Liver (tissue), 9 donors: ENCODE results near the gene TMPRSS5. TPM values are rescaled to one million over a fixed set of nuclear protein-coding genes. Genes with fewer than 3 reads are reported as not detected.

Source experiments
- DNase-seq: peaks from one replicate; pipeline ENCODE4 v3.0.0-alpha.2; 2017; ENCODE audit warnings: low spot score
- H3K27ac ChIP-seq, 2 donors: one replicate each; pipeline ENCODE4 v1.7.0; 2013; ENCODE audit warnings: inconsistent platforms in 2 of 2, low read length in 2 of 2, control low read depth in 1 of 2, low read depth in 1 of 2, mild to moderate bottlenecking in 1 of 2
- H3K27me3 ChIP-seq, 4 donors: one replicate each; pipeline versions ENCODE4 v1.6.1 to v1.7.0; 2013; ENCODE audit warnings: low read length in 3 of 4, inconsistent platforms in 1 of 4, mild to moderate bottlenecking in 1 of 4, moderate library complexity in 1 of 4; ENCODE audit not compliant: control insufficient read depth in 4 of 4, insufficient read depth in 4 of 4
- H3K36me3 ChIP-seq, 4 donors: one replicate each; pipeline versions ENCODE4 v1.6.1 to v1.7.0; 2013; ENCODE audit warnings: low read length in 3 of 4, mild to moderate bottlenecking in 3 of 4, low read depth in 1 of 4, moderate library complexity in 1 of 4; ENCODE audit not compliant: control insufficient read depth in 4 of 4, insufficient read depth in 3 of 4
- H3K4me1 ChIP-seq, 4 donors: one replicate each; pipeline versions ENCODE4 v1.6.1 to v1.7.0; 2013; ENCODE audit warnings: low read length in 3 of 4, mild to moderate bottlenecking in 3 of 4, moderate library complexity in 1 of 4; ENCODE audit not compliant: control insufficient read depth in 4 of 4, insufficient read depth in 4 of 4
- H3K4me3 ChIP-seq, 3 donors: one replicate each; pipeline versions ENCODE4 v1.6.1 to v1.7.0; 2013; ENCODE audit warnings: low read length in 3 of 3, control low read depth in 1 of 3, low read depth in 1 of 3, mild to moderate bottlenecking in 1 of 3
- H3K9ac ChIP-seq, 2 donors: one replicate each; pipeline ENCODE4 v1.7.0; 2013; ENCODE audit warnings: low read length in 2 of 2, mild to moderate bottlenecking in 2 of 2, moderate library complexity in 2 of 2, control low read depth in 1 of 2, low read depth in 1 of 2
- H3K9me3 ChIP-seq, 4 donors: one replicate each; pipeline versions ENCODE4 v1.6.1 to v1.7.0; 2013; ENCODE audit warnings: low read length in 3 of 4; ENCODE audit not compliant: control insufficient read depth in 4 of 4
- ATF3 ChIP-seq: IDR thresholded peaks from 2 replicates; pipeline ENCODE4 v1.6.1; 2016; ENCODE audit warnings: antibody characterized with exemption
- CTCF ChIP-seq: fragments of 150-350 bp; IDR thresholded peaks from 2 replicates; pipeline ENCODE4 v1.5.1; 2017; ENCODE audit warnings: improper control_type of control experiment, low read depth, low read length; ENCODE audit not compliant: missing input control
- EGR1 ChIP-seq, 2 donors: IDR thresholded peaks; 2 replicates each; pipeline ENCODE4 v1.6.1; 2016 to 2018; ENCODE audit warnings: antibody characterized with exemption in 2 of 2, low read depth in 2 of 2
- FOXA1 ChIP-seq: IDR thresholded peaks from 2 replicates; pipeline ENCODE4 v1.6.1; 2016; ENCODE audit warnings: antibody characterized with exemption
- FOXA2 ChIP-seq: IDR thresholded peaks from 2 replicates; pipeline ENCODE4 v1.6.1; 2016; ENCODE audit warnings: antibody characterized with exemption
- GABPA ChIP-seq, 2 donors: IDR thresholded peaks in 1 of 2; conservative IDR thresholded peaks in 1 of 2; 2 replicates each; pipeline ENCODE4 v1.6.1; 2016; ENCODE audit warnings: antibody characterized with exemption in 2 of 2, mild to moderate bottlenecking in 1 of 2, moderate library complexity in 1 of 2
- HNF4A ChIP-seq, 2 donors: conservative IDR thresholded peaks; 2 replicates each; pipeline ENCODE4 v1.6.1; 2016; ENCODE audit warnings: antibody characterized with exemption in 2 of 2, mild to moderate bottlenecking in 2 of 2
- HNF4G ChIP-seq: IDR thresholded peaks from 2 replicates; pipeline ENCODE4 v1.6.1; 2016; ENCODE audit warnings: antibody characterized with exemption
- JUND ChIP-seq, 2 donors: IDR thresholded peaks; 2 replicates each; pipeline ENCODE4 v1.6.1; 2016; ENCODE audit warnings: antibody characterized with exemption in 2 of 2
- MAX ChIP-seq: IDR thresholded peaks from 2 replicates; pipeline ENCODE4 v1.6.1; 2016; ENCODE audit warnings: antibody characterized with exemption
- NR2F2 ChIP-seq: IDR thresholded peaks from 2 replicates; pipeline ENCODE4 v1.6.1; 2016; ENCODE audit warnings: antibody characterized with exemption
- RAD21 ChIP-seq, 2 donors: IDR thresholded peaks; 2 replicates each; pipeline ENCODE4 v1.6.1; 2016; ENCODE audit warnings: antibody characterized with exemption in 2 of 2, mild to moderate bottlenecking in 2 of 2
- RXRA ChIP-seq, 2 donors: IDR thresholded peaks; 2 replicates each; pipeline ENCODE4 v1.6.1; 2017 to 2018; ENCODE audit warnings: antibody characterized with exemption in 2 of 2, mild to moderate bottlenecking in 1 of 2
- SP1 ChIP-seq: IDR thresholded peaks from 2 replicates; pipeline ENCODE4 v1.6.1; 2018; ENCODE audit warnings: antibody characterized with exemption, mild to moderate bottlenecking
- TAF1 ChIP-seq: conservative IDR thresholded peaks from 2 replicates; pipeline ENCODE4 v1.6.1; 2016; ENCODE audit warnings: antibody characterized with exemption, mild to moderate bottlenecking
- YY1 ChIP-seq: IDR thresholded peaks from 2 replicates; pipeline ENCODE4 v1.6.1; 2016; ENCODE audit warnings: antibody characterized with exemption, mild to moderate bottlenecking
- ZBTB33 ChIP-seq: IDR thresholded peaks from 2 replicates; pipeline ENCODE4 v1.6.1; 2016; ENCODE audit warnings: antibody characterized with exemption
- WGBS: extraction: QIAGEN DNeasy Blood & Tissue Kit; methylation state at CpG from one replicate; pipeline ENCODE4 v1.1.7; 2013; 5-methylcytosine and 5-hydroxymethylcytosine counted together
- polyA plus RNA-seq, 2 donors: library from polyadenylated mRNA; stranded (reverse) in 1 of 2; unstranded in 1 of 2; fragments of 200-250 nt in 1 of 2; fragments of >200 nt in 1 of 2; fragmentation: Nextera tagmentation in 1 of 2; extraction: Ambion mirVana in 1 of 2; gene quantifications; one replicate each; pipeline versions ENCODE4 v1.2.1 to v1.2.3, GENCODE V29; 2013 to 2015
- total RNA-seq, 2 donors: library from RNA; depleted of rRNA; stranded (reverse); fragments of >200 nt; gene quantifications; one replicate each; pipeline ENCODE4 v1.2.3, GENCODE V29; 2014
- donor health status: healthy.
- donor health status: healthy.
- donor health status: healthy.
- donor health status: healthy.
- donor health status: healthy.

Gene TMPRSS5
- total and polyA plus RNA-seq, 4 donors: 0.05 to 0.39 (median 0.17) TPM

- TF ChIP-seq TAF1: no peak
- no peak for TF ChIP-seq FOXA1
These were observed 37.9 kb downstream of the TMPRSS5 start (continued) for GRCh38 chr11:113668255-113668654.

GRCh38 chr11:113667801-113668200, 38.3 kb downstream of the TMPRSS5 start:
- no peak overlapping the region for H3K4me3 ChIP-seq
- no peaks in the 10 kb centered on the region for H3K36me3 ChIP-seq
- DNase-seq: no peak
- H3K27ac ChIP-seq: no peak overlapping the region
- H3K27me3 ChIP-seq: no peaks in the 10 kb centered on the region
- H3K4me1 ChIP-seq: no peaks in the 10 kb centered on the region
- 52% methylated on average over 1 of the region's 1 CpG for WGBS
- H3K9me3 ChIP-seq: peaks cover 0 to 2% (median 0%) of the 10 kb centered on the region in 4 donors
- no peak for TF ChIP-seq HNF4G
- no peak for TF ChIP-seq NR2F2
- TF ChIP-seq ATF3: no peak
- TF ChIP-seq YY1: no peak
- TF ChIP-seq CTCF: no peak
- no peak for TF ChIP-seq SP1
- no peak for TF ChIP-seq EGR1 (IDR thresholded peaks at IDR 0.05; ENCODE audit: low read depth in 2 of 2)
- TF ChIP-seq FOXA1: no peak
- TF ChIP-seq TAF1: no peak
- no peak for TF ChIP-seq GABPA (IDR thresholded peaks at IDR 0.05 in 1 of 2, conservative IDR thresholded peaks at IDR 0.05 in 1 of 2)
- no peak overlapping the region for H3K9ac ChIP-seq

GRCh38 chr11:113666584-113666983, 39.5 kb downstream of the TMPRSS5 start:
- H3K9ac ChIP-seq: no peak overlapping the region
- peaks cover 0 to 2% (median 0%) of the 10 kb centered on the region in 4 donors for H3K9me3 ChIP-seq
- DNase-seq: no peak
- no peak overlapping the region for H3K4me3 ChIP-seq
- no peaks in the 10 kb centered on the region for H3K4me1 ChIP-seq
- TF ChIP-seq FOXA2: no peak
- TF ChIP-seq CTCF: no peak
- no peak for TF ChIP-seq TAF1
- TF ChIP-seq RAD21 (IDR thresholded peaks at IDR 0.05): no peak
- TF ChIP-seq GABPA (IDR thresholded peaks at IDR 0.05 in 1 of 2, conservative IDR thresholded peaks at IDR 0.05 in 1 of 2): no peak
- no peak for TF ChIP-seq MAX
- no peak for TF ChIP-seq ZBTB33
- no peak for TF ChIP-seq ATF3
- no peak for TF ChIP-seq SP1
- no peak for TF ChIP-seq EGR1 (IDR thresholded peaks at IDR 0.05; ENCODE audit: low read depth in 2 of 2)
- TF ChIP-seq NR2F2: no peak
- TF ChIP-seq HNF4G: no peak
- no peak for TF ChIP-seq JUND (IDR thresholded peaks at IDR 0.05)
- TF ChIP-seq HNF4A (conservative IDR thresholded peaks at IDR 0.05): no peak
- TF ChIP-seq RXRA (IDR thresholded peaks at IDR 0.05): no peak
- no peak for TF ChIP-seq FOXA1
- H3K36me3 ChIP-seq: no peaks in the 10 kb centered on the region
- H3K27me3 ChIP-seq: no peaks in the 10 kb centered on the region
- WGBS: 96% methylated on average over 2 of the region's 2 CpGs
- H3K27ac ChIP-seq: no peak overlapping the region
